GM18499 (cell line): ENCODE results near the gene ARNT2.

Experiments
- ATAC-seq: cut with Tn5 transposase; IDR thresholded peaks from one replicate; pipeline ENCODE4 v1.9.1; 2021; ENCODE audit warnings: moderate number of reproducible peaks; ENCODE audit not compliant: insufficient read depth, unreplicated experiment

The ARNT2 gene

GRCh38 chr15:80607287-80607980 is 203.3 kb downstream of the ARNT2 start:
- no peak for ATAC-seq

- ATAC-seq, result no peak
Observed at GRCh38 chr15:80608688-80609087, 204.5 kb downstream of the ARNT2 start.

GRCh38 chr15:80609091-80609490 is 204.9 kb downstream of the ARNT2 start:
- ATAC-seq, result no peak

GRCh38 chr15:80609512-80609946 is 205.3 kb downstream of the ARNT2 start:
- ATAC-seq, result no peak

- no peak for ATAC-seq
Observed at GRCh38 chr15:80611543-80612080, 207.4 kb downstream of the ARNT2 start.

- no peak for ATAC-seq
Observed at GRCh38 chr15:80612118-80612823, 208.1 kb downstream of the ARNT2 start.

- ATAC-seq, result no peak
Observed at GRCh38 chr15:80613762-80614365, 209.7 kb downstream of the ARNT2 start.

GRCh38 chr15:80614711-80615360 is 210.7 kb downstream of the ARNT2 start:
- no peak for ATAC-seq

GRCh38 chr15:80615361-80615736 is 211.2 kb downstream of the ARNT2 start:
- no peak for ATAC-seq

GRCh38 chr15:80615783-80616391 is 211.7 kb downstream of the ARNT2 start:
- ATAC-seq, result no peak

GRCh38 chr15:80618685-80619400 is 214.7 kb downstream of the ARNT2 start:
- ATAC-seq, result no peak

- ATAC-seq, result no peak
Observed at GRCh38 chr15:80619680-80620079, 215.5 kb downstream of the ARNT2 start.

- ATAC-seq, result no peak
Observed at GRCh38 chr15:80620141-80620540, 216.0 kb downstream of the ARNT2 start.

- ATAC-seq, result no peak
Observed at GRCh38 chr15:80620931-80621330, 216.7 kb downstream of the ARNT2 start.

- ATAC-seq, result no peak
Observed at GRCh38 chr15:80626643-80627120, 222.5 kb downstream of the ARNT2 start.

- ATAC-seq, result no peak
Observed at GRCh38 chr15:80629355-80629754, 225.2 kb downstream of the ARNT2 start.

- ATAC-seq, result no peak
Observed at GRCh38 chr15:80630981-80631380, 226.8 kb downstream of the ARNT2 start.

- ATAC-seq, result no peak
Observed at GRCh38 chr15:80633221-80633620, 229.0 kb downstream of the ARNT2 start.

- no peak for ATAC-seq
Observed at GRCh38 chr15:80635953-80636352, 231.8 kb downstream of the ARNT2 start.

- ATAC-seq, result no peak
Observed at GRCh38 chr15:80636675-80637074, 232.5 kb downstream of the ARNT2 start.
